Activated B cell treated with CpG ODN at 0.5 μM for 24 hours (primary cell): ENCODE data around the gene SHISA6. TPM values are rescaled to one million over a fixed set of nuclear protein-coding genes. Genes with fewer than 3 reads are reported as not detected.

Experiments
- ATAC-seq: fragments of 200-7000 bp; cut with Tn5 transposase; one replicate; pipeline ENCODE4 v1.10.0; 2021; ENCODE audit warnings: low read depth, mild to moderate bottlenecking, moderate library complexity
- CTCF ChIA-PET: fragments of 350-600 bp; sonication (Branson Sonifier 250); formaldehyde crosslinking; loops from one replicate; lab custom pipeline; 2021; ENCODE audit warnings: antibody characterized with exemption; lab: Charles Lee
- POLR2A ChIA-PET: fragments of 350-600 bp; sonication (Branson Sonifier 250); formaldehyde crosslinking; loops from one replicate; lab custom pipeline; 2021; ENCODE audit warnings: antibody characterized with exemption; lab: Charles Lee
- DNase-seq: peaks from one replicate; pipeline ENCODE4 v3.0.0; 2022
- H3K27ac Mint-ChIP-seq: one replicate; pipeline ENCODE4 v1.8.0; 2020; ENCODE audit warnings: mixed read lengths
- H3K27me3 Mint-ChIP-seq: one replicate; pipeline ENCODE4 v1.8.0; 2021; ENCODE audit warnings: mixed read lengths
- H3K36me3 Mint-ChIP-seq: one replicate; pipeline ENCODE4 v1.8.0; 2021; ENCODE audit warnings: low read depth, mixed read lengths
- H3K4me1 Mint-ChIP-seq: one replicate; pipeline ENCODE4 v1.8.0; 2021; ENCODE audit warnings: mixed read lengths
- H3K4me3 Mint-ChIP-seq: one replicate; pipeline ENCODE4 v1.8.0; 2020; ENCODE audit warnings: mild to moderate bottlenecking, mixed read lengths
- H3K9me3 Mint-ChIP-seq: one replicate; pipeline ENCODE4 v1.8.0; 2020; ENCODE audit warnings: mixed read lengths
- CTCF ChIP-seq: fragments of 200-600 bp; IDR thresholded peaks from one replicate; pipeline ENCODE4 v1.8.0; 2022; ENCODE audit warnings: antibody characterized with exemption, mild to moderate bottlenecking
- intact Hi-C: fragments of 100-400 bp; cut with micrococcal nuclease; formaldehyde crosslinking; loops from one replicate; pipeline ENCODE4 v1.15.1; 2024
- total RNA-seq: library from RNA; stranded (reverse); gene quantifications from 2 replicates; pipeline ENCODE4 v1.2.3, GENCODE V29; 2022

The SHISA6 gene
- total RNA-seq, 1 donor from 2014 or later, result not detected

GRCh38 chr17:11278186-11278991 is 37.4 kb downstream of the SHISA6 start:
- no peak overlapping the region for H3K27ac Mint-ChIP-seq
- H3K9me3 Mint-ChIP-seq, result peaks cover 12% of the 10 kb centered on the region
- no peak for TF ChIP-seq CTCF
- ChIA-PET POLR2A (no interaction called here), CTCF (no interaction called here)
- DNase-seq (no peak), ATAC-seq (no peak)
- H3K4me1 Mint-ChIP-seq, result no peaks in the 10 kb centered on the region
- intact Hi-C loops, result no loop called here
- H3K36me3 Mint-ChIP-seq, result no peaks in the 10 kb centered on the region
- H3K4me3 Mint-ChIP-seq, result no peak overlapping the region
- no peaks in the 10 kb centered on the region for H3K27me3 Mint-ChIP-seq

- H3K27me3 Mint-ChIP-seq, result no peaks in the 10 kb centered on the region
Measured at GRCh38 chr17:11278992-11279270, 37.9 kb downstream of the SHISA6 start.

GRCh38 chr17:11279776-11280344 is 38.8 kb downstream of the SHISA6 start:
- no peak for TF ChIP-seq CTCF
- no peak for DNase-seq

More at GRCh38 chr17:11278992-11279270, 37.9 kb downstream of the SHISA6 start:
- ChIA-PET CTCF (no interaction called here), POLR2A (no interaction called here)
- Mint-ChIP-seq H3K36me3 (no peaks in the 10 kb centered on the region), H3K4me1 (no peaks in the 10 kb centered on the region), H3K9me3 (peaks cover 12% of the 10 kb centered on the region), H3K4me3 (no peak overlapping the region), H3K27ac (no peak overlapping the region)
- DNase-seq, result no peak
- intact Hi-C loops, result no loop called here
- ATAC-seq, result no peak
- no peak for TF ChIP-seq CTCF

GRCh38 chr17:11282586-11282985 is 41.6 kb downstream of the SHISA6 start:
- Mint-ChIP-seq H3K27me3 (no peaks in the 10 kb centered on the region), H3K4me1 (no peaks in the 10 kb centered on the region), H3K4me3 (no peak overlapping the region), H3K36me3 (no peaks in the 10 kb centered on the region), H3K9me3 (peaks cover 14% of the 10 kb centered on the region), H3K27ac (no peak overlapping the region)
- POLR2A ChIA-PET, result no interaction called here
- no peak for TF ChIP-seq CTCF
- intact Hi-C loops, result no loop called here
- no peak for DNase-seq
- no peak for ATAC-seq
- CTCF ChIA-PET, result no interaction called here

More at GRCh38 chr17:11279776-11280344, 38.8 kb downstream of the SHISA6 start:
- intact Hi-C loops, result no loop called here
- Mint-ChIP-seq H3K4me1 (no peaks in the 10 kb centered on the region), H3K27ac (no peak overlapping the region), H3K9me3 (peaks cover 14% of the 10 kb centered on the region), H3K4me3 (no peak overlapping the region), H3K27me3 (no peaks in the 10 kb centered on the region), H3K36me3 (no peaks in the 10 kb centered on the region)
- ATAC-seq, result no peak
- ChIA-PET POLR2A (no interaction called here), CTCF (no interaction called here)

GRCh38 chr17:11284811-11285210 is 43.8 kb downstream of the SHISA6 start:
- ATAC-seq, result no peak
- no peaks in the 10 kb centered on the region for H3K36me3 Mint-ChIP-seq
- H3K27ac Mint-ChIP-seq, result no peak overlapping the region
- no peak for DNase-seq
- no peak overlapping the region for H3K4me3 Mint-ChIP-seq
- TF ChIP-seq CTCF, result no peak
- no peaks in the 10 kb centered on the region for H3K27me3 Mint-ChIP-seq
- ChIA-PET POLR2A (no interaction called here), CTCF (no interaction called here)
- peaks cover 14% of the 10 kb centered on the region for H3K9me3 Mint-ChIP-seq
- intact Hi-C loops, result no loop called here
- H3K4me1 Mint-ChIP-seq, result no peaks in the 10 kb centered on the region
